ENCODE data around the gene SOCS2. TPM values are rescaled to one million over a fixed set of nuclear protein-coding genes. Genes with fewer than 3 reads are reported as not detected.

The SOCS2 gene
- polyA plus RNA-seq, 6 donors from 2014 or later: 0.55 TPM; not detected in 5

GRCh38 chr12:93589081-93589480 lies 16.6 kb downstream of the SOCS2 start:
- peaks cover 0 to 2% (median 0%) of the 10 kb centered on the region in 7 donors for H3K9me3 Mint-ChIP-seq
- H3K27me3 Mint-ChIP-seq: peaks cover 46 to 71% (median 53%) of the 10 kb centered on the region in 3 donors
- DNase-seq (no peak), ATAC-seq (ENCODE audit: low read depth in 2 of 2) (no peak)
- no peak overlapping the region for H3K4me3 Mint-ChIP-seq
- no peaks in the 10 kb centered on the region for H3K36me3 Mint-ChIP-seq
- peaks cover 12 to 17% (median 15%) of the 10 kb centered on the region in 3 donors for H3K4me1 Mint-ChIP-seq
- no peak overlapping the region for H3K27ac Mint-ChIP-seq

- Mint-ChIP-seq H3K4me1 (peaks cover 12 to 17% (median 15%) of the 10 kb centered on the region in 3 donors), H3K27ac (peak overlapping the region in 1 of 6 donors; percentile 5), H3K9me3 (peaks cover 0 to 2% (median 0%) of the 10 kb centered on the region in 7 donors), H3K36me3 (no peaks in the 10 kb centered on the region), H3K27me3 (peaks cover 44 to 65% (median 59%) of the 10 kb centered on the region in 3 donors), H3K4me3 (peak overlapping the region; percentile 55 to 94 (median 86))
- DNase-seq (peak; percentile 66), ATAC-seq (ENCODE audit: low read depth in 2 of 2) (peak; percentile 98 to 99)
These were observed 18.8 kb downstream of the SOCS2 start for GRCh38 chr12:93591137-93591868.

- H3K36me3 Mint-ChIP-seq: no peaks in the 10 kb centered on the region
- H3K9me3 Mint-ChIP-seq: peaks cover 0 to 2% (median 0%) of the 10 kb centered on the region in 7 donors
- ATAC-seq (ENCODE audit: low read depth in 2 of 2) (no peak), DNase-seq (no peak)
- H3K4me1 Mint-ChIP-seq: peaks cover 12 to 17% (median 15%) of the 10 kb centered on the region in 3 donors
- H3K27me3 Mint-ChIP-seq: peaks cover 47 to 71% (median 58%) of the 10 kb centered on the region in 3 donors
- peak overlapping the region in 1 of 8 donors; percentile 13 for H3K4me3 Mint-ChIP-seq
- H3K27ac Mint-ChIP-seq: peak overlapping the region in 1 of 6 donors; percentile 24
These were observed 20.3 kb downstream of the SOCS2 start for GRCh38 chr12:93592641-93593406.

DNA sequence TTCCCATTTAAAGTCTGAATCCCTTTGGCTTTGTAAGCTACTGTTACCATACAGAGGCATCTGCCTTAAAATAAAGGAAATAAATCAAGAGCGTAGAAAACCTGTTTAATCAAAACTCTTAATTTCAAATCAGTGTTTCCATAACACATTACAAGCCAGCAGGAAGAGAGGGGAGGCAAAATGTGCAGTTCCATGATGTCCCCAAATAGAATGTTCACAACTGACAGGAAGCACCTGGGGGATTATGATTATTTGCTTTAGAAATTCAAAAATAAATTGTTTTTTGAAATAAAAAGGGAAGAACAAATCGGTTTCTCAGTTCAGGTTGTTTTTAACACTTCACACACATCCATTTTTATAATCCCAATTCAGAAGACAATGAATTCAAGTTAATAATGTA lies 21.4 kb downstream of the SOCS2 start:
- Mint-ChIP-seq H3K4me1 (peaks cover 12 to 17% (median 15%) of the 10 kb centered on the region in 3 donors), H3K4me3 (peak overlapping the region in 1 of 8 donors; percentile 70), H3K9me3 (peaks cover 0 to 2% (median 0%) of the 10 kb centered on the region in 7 donors), H3K27me3 (peaks cover 50 to 68% (median 52%) of the 10 kb centered on the region in 3 donors), H3K27ac (no peak overlapping the region), H3K36me3 (no peaks in the 10 kb centered on the region)
- no peak for DNase-seq
- ATAC-seq (ENCODE audit: low read depth in 2 of 2): no peak

GRCh38 chr12:93594766-93595311 lies 22.4 kb downstream of the SOCS2 start:
- Mint-ChIP-seq H3K4me3 (peak overlapping the region in 1 of 8 donors; percentile 48), H3K9me3 (no peaks in the 10 kb centered on the region), H3K27ac (no peak overlapping the region), H3K4me1 (peaks cover 12 to 17% (median 15%) of the 10 kb centered on the region in 3 donors), H3K36me3 (no peaks in the 10 kb centered on the region), H3K27me3 (peaks cover 40 to 58% (median 42%) of the 10 kb centered on the region in 3 donors)
- no peak for ATAC-seq (ENCODE audit: low read depth in 2 of 2)
- no peak for DNase-seq

DNA sequence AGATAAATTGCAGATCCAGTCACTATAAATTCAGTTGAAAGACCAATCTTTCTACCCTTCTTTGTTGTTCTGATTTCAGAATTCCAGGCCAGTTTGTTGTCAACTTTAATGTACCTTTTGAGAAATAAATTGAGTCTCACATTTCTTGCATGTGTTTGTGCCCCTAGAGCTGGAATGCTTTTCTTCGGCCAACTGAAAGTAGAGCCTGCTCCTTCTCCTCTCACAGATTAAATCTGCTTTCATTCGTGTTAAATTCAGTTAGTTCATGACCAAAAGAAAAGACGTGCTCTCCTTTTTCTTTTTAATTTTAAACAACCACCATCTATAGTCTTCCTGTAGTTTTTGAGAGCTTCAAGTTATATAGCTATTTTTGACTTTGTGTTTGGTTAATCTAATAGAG lies 22.9 kb downstream of the SOCS2 start:
- DNase-seq (no peak), ATAC-seq (ENCODE audit: low read depth in 2 of 2) (no peak)
- no peaks in the 10 kb centered on the region for H3K36me3 Mint-ChIP-seq
- H3K4me1 Mint-ChIP-seq: peaks cover 12 to 17% (median 15%) of the 10 kb centered on the region in 3 donors
- peak overlapping the region in 3 of 8 donors; percentile 5 to 56 (median 15) for H3K4me3 Mint-ChIP-seq
- no peak overlapping the region for H3K27ac Mint-ChIP-seq
- H3K27me3 Mint-ChIP-seq: peaks cover 35 to 55% (median 42%) of the 10 kb centered on the region in 3 donors
- H3K9me3 Mint-ChIP-seq: no peaks in the 10 kb centered on the region

DNA sequence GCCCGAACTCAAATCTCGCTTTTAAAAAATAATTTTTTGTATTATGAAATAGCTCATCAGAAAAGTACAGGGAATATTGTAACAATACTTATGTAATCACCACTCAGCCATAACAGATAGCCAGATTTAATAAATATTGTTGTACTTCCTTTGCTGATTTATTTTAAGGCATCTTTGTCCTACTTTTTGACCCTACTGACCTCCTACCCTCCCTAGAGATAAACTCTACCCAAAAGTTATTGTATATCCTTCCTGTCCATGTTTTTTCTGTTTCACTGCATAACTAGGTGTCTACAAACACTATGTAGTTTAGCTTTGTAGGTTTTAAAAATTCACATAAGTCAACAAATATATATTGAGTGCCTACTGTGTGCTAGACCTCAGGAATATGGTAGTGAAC lies 25.1 kb downstream of the SOCS2 start:
- Mint-ChIP-seq H3K27ac (no peak overlapping the region), H3K4me1 (peaks cover 0 to 4% (median 4%) of the 10 kb centered on the region in 3 donors), H3K36me3 (no peaks in the 10 kb centered on the region), H3K9me3 (no peaks in the 10 kb centered on the region), H3K4me3 (no peak overlapping the region), H3K27me3 (peaks cover 19 to 36% (median 27%) of the 10 kb centered on the region in 3 donors)
- no peak for ATAC-seq (ENCODE audit: low read depth in 2 of 2)
- no peak for DNase-seq

- H3K36me3 Mint-ChIP-seq: no peaks in the 10 kb centered on the region
- no peak for ATAC-seq (ENCODE audit: low read depth in 2 of 2)
- peaks cover 19 to 28% (median 20%) of the 10 kb centered on the region in 3 donors for H3K27me3 Mint-ChIP-seq
- H3K27ac Mint-ChIP-seq: no peak overlapping the region
- no peaks in the 10 kb centered on the region for H3K4me1 Mint-ChIP-seq
- no peaks in the 10 kb centered on the region for H3K9me3 Mint-ChIP-seq
- no peak for DNase-seq
- no peak overlapping the region for H3K4me3 Mint-ChIP-seq
These were observed 26.7 kb downstream of the SOCS2 start for GRCh38 chr12:93599192-93599591.

GRCh38 chr12:93601591-93601990 lies 29.1 kb downstream of the SOCS2 start:
- H3K9me3 Mint-ChIP-seq: no peaks in the 10 kb centered on the region
- DNase-seq (no peak), ATAC-seq (ENCODE audit: low read depth in 2 of 2) (no peak)
- H3K4me3 Mint-ChIP-seq: no peak overlapping the region
- H3K36me3 Mint-ChIP-seq: no peaks in the 10 kb centered on the region
- H3K27me3 Mint-ChIP-seq: peaks cover 11 to 21% (median 14%) of the 10 kb centered on the region in 3 donors
- H3K4me1 Mint-ChIP-seq: no peaks in the 10 kb centered on the region
- H3K27ac Mint-ChIP-seq: no peak overlapping the region

GRCh38 chr12:93602897-93603668 lies 30.6 kb downstream of the SOCS2 start:
- Mint-ChIP-seq H3K36me3 (no peaks in the 10 kb centered on the region), H3K4me1 (no peaks in the 10 kb centered on the region), H3K27me3 (peaks cover 3 to 17% (median 9%) of the 10 kb centered on the region in 3 donors), H3K9me3 (no peaks in the 10 kb centered on the region), H3K27ac (no peak overlapping the region), H3K4me3 (no peak overlapping the region)
- ATAC-seq (ENCODE audit: low read depth in 2 of 2) (no peak), DNase-seq (no peak)

DNA sequence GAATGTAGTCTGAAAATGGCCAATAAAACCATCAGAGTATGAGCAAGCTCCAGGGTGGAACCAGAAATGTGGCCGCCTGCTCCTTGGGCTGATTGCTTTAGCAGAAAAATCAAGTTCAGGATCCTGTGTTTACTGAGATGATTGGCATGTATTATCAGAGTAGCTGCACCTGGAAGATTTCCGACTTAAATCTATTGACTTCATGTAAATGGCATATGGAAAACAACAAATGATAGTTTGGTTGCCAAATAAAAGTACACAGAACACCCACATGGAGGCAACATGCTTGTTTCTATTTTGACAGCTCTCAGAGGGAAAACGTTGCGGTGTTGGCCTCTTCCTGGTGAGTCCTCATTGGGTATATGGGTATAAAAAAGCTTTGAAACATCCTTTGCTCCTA lies 31.3 kb downstream of the SOCS2 start:
- Mint-ChIP-seq H3K36me3 (no peaks in the 10 kb centered on the region), H3K27me3 (peaks cover 0 to 17% (median 7%) of the 10 kb centered on the region in 3 donors), H3K27ac (no peak overlapping the region), H3K9me3 (no peaks in the 10 kb centered on the region), H3K4me3 (no peak overlapping the region), H3K4me1 (no peaks in the 10 kb centered on the region)
- DNase-seq (no peak), ATAC-seq (ENCODE audit: low read depth in 2 of 2) (no peak)

- DNase-seq (no peak), ATAC-seq (ENCODE audit: low read depth in 2 of 2) (no peak)
- H3K27me3 Mint-ChIP-seq: peaks cover 14 to 24% (median 23%) of the 10 kb centered on the region in 3 donors
- H3K4me3 Mint-ChIP-seq: no peak overlapping the region
- peaks cover 0 to 5% of the 10 kb centered on the region in 2 donors for H3K36me3 Mint-ChIP-seq
- H3K4me1 Mint-ChIP-seq: no peaks in the 10 kb centered on the region
- H3K9me3 Mint-ChIP-seq: no peaks in the 10 kb centered on the region
- no peak overlapping the region for H3K27ac Mint-ChIP-seq
These were observed 35.8 kb downstream of the SOCS2 start for GRCh38 chr12:93608313-93608712.

Measured in naive B cell (primary cell).